Dedifferentiated amniotic fluid mesenchymal stem cell (primary cell): Measurements from ENCODE around the gene GNAO1.

Experiments
- DNase-seq: peaks from one replicate; pipeline ENCODE4 v3.0.0-alpha.2; 2016; ENCODE audit errors: extremely low spot score

Gene GNAO1

DNA sequence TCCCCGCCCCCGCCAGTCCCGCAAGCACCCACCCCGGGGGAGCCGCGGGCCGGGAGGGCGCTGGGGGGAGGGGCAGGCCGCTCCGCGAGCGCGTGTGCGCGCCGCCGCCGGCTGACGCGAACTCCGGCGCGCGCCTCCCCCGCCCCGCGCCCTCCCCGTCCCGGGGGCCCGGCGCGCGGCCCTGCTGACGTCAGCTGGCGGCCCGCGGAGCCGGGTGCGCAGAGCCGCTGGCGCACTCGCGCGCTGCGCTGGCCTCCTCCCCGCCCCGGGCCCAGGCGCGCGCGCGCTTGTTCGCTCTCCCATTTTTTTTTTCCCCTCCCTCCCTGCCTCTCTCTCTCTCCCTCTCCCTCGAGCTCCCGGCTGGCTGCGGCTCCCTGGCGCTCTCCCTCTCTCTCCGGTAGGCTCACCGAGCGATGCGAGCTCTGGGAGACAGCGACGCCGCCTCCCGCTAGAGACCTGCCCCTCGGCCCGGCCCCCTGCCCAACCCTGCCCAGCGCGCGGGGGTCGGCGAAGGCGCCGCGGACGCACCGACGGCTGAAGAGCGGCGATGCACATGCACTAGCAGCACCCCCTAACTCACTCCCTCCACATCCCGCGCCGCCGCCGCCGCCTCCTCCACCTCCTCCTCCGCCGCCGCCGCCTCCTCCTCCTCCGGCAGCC lies at the start of gene GNAO1:
GNAO1 (plus strand) TSS at position 334 of the 660 bp plus-strand sequence. CDS start 747 bp downstream, outside the sequence.
- no peak for DNase-seq

DNA sequence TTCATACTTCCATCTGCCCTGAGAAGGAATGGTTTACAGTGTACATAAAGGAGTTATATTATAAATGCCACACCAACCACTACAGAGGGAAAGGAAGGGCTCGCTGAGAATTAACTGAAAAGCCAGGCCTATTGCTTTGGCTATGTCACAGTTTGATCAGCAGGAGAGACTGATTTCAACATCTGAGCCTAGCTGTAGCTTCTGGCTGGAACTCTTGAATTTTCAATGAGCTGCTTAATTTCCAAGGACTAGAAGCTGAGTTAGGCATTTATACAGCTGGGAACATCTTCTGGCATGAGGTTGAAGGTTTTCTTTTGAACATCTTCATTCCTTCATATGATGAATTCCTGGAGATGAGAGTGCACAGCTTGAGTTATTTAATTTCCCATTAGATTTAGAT lies 47.6 kb upstream of the GNAO1 start:
- no peak for DNase-seq

DNA sequence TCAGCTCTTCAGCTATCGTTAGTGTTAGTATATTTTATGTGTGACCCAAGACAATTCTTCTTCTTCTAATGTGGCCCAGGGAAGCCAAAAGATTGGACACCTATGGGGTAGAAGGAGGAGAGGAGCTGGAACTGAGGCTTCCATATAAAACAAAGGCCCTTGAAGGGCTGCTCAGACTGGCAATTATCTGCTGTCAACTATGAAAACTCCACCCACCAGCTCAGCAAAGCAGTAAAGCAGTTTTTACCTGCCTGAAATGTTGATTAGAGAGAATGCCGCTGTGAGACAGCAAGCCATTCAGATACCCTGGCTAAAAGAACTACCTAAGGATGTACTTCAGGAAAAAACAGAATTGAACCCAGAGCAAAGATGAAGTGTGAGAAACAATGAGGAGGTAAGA lies 45.9 kb upstream of the GNAO1 start:
- no peak for DNase-seq

DNA sequence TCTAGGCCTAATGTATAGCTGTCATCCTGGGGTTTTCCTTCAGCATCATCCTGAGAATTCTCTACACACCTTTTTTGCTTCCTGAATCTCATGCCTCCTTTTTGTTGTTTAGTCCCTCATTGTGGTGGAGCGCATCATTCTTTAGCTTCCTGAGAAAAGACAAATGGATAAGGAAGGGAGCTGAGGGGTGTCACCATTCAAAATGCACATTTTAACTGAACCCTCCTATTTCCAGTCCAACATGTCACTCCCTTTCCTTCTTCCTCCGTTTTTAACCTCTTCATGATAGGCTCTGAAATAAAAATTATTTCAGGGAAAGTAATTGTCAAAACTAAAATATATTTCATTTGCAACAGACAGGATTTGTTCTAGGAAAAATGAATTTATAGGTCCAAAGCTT lies 39.7 kb upstream of the GNAO1 start:
- no peak for DNase-seq

DNA sequence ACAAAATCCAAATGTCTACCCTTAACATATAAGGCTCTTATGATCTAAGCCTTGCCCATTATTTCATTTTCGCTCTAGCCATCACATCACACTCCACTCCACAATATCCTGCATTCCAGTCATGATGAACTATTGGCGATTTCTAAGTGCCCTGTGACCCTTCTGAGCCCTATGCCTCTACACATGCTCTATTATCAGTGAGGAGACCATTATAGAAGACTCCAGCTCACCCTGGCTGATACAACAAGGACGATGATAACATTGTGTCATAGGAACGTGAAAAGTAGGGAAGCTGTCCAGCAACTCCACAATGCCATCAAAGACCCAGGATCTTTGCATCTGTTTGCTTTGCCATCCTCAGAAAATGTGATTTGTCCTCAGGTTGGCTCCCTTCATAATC lies 29.6 kb upstream of the GNAO1 start:
- DNase-seq: no peak

DNA sequence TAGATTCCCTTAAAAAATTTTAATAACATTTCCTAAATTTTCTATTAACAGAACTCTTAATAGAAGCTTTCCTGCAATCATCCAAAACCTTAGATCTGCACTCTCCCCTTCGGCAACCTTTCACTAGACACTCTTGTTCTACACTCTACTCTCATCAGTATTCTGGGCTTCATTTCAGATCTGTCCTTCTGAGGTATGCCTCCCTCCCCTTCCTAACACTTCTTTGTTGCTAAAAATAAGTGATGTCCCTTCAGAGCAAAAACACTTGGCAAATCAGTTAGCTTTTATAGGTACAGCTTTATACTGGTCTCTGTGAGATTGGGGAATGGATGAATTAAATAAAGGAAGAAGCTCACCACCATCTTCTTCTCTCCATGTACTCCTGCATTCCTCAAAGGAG lies 28.2 kb upstream of the GNAO1 start:
- DNase-seq: no peak

DNA sequence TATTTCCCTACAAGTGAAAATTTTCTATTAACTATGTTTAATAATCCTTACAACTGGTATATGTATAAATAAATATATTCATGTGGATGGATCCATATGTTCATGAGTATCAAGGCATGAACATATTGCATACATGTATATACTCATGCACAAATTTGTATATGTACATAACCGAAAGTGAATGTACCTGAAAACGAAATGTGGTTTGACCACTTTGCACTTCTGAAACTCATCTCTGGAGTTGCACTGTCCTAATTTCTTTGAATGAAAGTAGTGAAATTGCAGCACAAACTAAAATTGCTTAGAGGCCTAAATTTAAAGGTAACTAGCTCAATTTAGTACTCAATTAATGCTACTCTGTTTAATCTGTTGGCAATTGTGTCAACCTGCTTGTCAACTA lies 27.4 kb upstream of the GNAO1 start:
- no peak for DNase-seq

DNA sequence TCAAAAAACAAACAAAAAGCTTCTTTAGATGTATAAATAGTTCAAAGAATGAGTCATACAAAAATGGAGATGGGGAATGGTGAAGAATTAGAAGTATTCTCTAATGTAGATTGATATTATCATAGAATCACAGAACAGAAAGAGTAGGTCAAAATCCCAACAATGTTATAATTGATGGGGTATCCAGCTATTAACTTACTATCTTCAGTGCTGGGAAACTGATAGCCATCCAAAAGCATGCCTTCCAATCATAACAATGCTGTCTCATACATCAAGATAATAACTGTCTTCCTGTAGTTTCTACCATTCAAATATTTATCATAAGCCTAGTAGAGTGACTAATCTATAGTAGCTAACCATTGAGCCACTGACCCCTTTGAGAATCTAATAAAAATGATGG lies 26.7 kb upstream of the GNAO1 start:
- no peak for DNase-seq

DNA sequence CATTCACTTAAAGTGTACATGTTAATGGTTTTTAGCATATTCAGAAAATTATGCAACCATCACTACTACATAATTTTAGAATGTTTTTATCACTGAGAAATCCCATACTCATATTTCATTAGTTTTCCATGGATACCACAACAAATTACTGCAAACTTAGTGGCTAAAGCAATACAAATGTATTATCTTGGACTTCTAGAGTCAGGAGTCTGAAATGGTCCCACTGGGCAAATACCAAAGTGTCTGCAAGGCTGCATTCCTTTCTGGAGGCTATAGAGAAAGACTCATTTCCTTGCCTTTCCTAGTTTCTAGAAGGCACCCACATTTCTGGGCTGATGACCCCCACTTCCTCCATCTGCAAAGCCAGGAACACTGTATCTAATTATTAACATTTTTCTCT lies 16.9 kb upstream of the GNAO1 start:
- DNase-seq: no peak

DNA sequence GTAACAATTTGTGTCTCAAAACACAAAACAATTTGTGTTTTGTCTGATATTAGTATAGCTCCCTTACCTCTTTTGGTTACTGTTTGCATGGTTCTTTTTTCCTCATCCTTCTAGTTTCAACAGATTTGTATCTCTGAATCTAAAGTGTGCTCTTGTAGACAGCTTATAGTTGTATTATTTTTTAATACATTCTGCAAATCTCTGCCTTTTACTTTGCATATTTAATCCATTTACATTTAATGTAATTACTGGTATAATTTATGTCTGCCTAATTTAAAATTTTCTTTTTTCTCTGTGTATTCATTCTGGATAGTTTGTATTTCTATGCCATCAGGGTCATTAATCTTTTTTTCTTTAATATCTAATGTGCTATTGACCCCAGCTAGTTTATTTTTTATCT lies 9.9 kb upstream of the GNAO1 start:
- no peak for DNase-seq

DNA sequence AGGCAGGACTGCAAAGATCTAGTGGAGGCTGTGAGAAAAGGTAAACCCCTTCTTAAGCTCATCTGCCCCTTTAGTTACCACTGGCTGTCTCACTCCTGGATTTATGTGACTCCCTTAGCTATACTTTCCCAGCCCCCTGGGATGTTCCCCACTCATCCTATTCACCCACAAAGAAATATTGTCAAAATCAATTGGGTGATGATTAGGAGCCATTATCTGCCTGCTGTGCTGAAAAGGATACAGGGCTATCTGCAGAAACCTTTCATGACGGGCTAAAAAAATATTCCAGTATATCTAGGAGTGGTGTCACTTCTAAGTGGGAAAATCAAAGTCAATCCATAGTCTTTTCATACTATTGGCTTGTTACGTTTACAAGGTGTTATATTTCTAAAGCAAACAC lies 8.0 kb upstream of the GNAO1 start:
- DNase-seq: no peak

DNA sequence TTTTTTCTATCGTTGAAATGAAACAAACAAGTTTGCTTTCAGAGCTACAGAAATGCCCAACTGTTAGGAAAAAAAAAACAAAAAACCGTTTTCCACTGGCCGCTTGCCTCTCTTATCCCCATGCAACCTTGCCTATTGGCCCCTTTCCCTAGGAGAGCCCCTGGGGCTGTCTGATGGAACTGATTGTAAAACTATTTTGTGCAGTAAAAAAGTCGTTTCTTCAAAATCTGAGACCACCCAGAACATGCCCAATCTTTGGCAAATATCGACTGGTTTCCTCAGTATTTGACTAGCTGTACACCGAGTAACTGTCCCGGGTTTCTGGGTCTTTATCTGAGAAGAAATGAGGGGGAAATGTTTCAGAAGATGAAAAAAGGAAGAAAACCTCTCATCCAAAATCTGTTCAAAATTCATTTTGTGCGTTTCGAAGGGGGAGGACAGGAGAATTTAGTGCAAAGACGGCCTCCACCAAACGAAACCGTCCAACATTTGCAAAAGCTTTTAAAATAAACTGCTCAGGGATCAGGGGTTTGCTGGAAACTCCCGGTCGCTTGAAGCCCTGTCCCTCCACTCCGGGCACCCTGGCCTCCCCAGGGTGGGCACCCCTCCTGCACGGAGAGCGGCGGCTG lies 1.1 kb upstream of the GNAO1 start:
- DNase-seq: no peak

DNA sequence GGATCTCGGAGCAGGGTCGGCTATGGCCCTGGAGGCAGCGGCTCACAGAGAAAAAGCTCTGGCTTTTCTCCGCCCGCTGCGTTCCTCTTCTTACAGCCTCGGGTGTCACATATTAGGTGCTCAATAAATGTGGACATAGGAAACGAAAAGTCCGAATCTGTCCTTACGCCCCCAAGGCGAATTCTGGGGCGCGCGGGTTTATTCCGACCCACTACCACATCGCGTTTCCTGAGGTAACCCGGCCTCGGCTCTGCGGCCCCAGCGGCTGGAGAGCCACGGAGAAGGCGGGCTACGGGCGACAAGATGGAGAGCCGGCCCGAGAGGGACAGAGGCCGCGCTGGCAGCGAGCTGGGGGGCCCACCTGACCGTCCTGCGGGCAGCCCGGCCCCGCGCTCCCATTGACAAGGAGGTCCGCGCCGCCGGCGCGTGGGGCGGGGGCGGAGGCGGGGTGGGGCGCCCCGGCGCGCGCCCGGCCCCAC lies 573 bp upstream of the GNAO1 start:
- no peak for DNase-seq

DNA sequence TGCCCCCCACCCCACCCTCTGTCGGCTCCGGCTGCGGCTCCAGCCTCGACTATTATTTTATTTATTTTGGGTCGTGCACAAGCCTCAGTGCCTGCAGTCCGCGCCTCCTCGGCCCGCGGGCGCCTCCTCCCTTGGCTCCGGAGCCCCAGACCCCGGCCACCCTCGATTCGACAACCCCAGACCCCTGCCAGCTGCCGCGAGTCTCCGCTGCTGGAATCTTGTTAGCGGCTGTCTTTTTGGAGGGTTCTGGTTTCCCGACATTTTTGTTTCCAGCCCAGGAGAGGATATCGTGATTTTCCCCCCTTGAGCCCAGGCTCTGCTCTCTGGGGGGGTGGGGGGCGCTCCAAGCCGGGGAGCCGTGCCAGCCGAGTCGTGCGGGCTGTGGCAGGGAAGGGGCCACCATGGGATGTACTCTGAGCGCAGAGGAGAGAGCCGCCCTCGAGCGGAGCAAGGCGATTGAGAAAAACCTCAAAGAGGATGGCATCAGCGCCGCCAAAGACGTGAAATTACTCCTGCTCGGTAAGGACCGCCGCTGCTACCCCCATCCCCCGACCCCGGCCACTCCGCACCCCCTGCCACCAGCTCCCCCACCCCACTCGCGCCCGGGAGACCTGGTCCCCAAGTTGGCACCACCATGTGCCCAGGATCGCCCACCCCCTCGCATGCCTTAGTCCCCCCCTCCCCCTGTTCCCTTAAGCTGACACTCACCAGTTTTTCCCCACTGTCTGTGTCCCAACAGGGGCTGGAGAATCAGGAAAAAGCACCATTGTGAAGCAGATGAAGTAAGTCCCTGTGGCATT lies 746 bp downstream of the GNAO1 start:
- DNase-seq: no peak

DNA sequence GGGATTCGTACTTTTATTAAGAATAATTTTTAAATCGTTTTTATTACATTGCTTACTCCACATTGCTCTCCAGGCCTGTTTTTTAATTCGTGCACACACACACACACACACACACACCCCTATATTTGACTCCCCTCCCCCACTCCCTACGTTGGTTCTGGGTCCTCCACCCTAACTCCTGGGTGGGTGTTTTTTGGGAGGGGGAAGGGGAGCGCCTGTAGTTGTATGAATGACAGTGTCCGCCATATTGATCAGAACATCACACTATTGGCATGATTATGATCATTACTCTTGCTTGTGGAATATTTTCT lies 1.3 kb downstream of the GNAO1 start:
- no peak for DNase-seq

DNA sequence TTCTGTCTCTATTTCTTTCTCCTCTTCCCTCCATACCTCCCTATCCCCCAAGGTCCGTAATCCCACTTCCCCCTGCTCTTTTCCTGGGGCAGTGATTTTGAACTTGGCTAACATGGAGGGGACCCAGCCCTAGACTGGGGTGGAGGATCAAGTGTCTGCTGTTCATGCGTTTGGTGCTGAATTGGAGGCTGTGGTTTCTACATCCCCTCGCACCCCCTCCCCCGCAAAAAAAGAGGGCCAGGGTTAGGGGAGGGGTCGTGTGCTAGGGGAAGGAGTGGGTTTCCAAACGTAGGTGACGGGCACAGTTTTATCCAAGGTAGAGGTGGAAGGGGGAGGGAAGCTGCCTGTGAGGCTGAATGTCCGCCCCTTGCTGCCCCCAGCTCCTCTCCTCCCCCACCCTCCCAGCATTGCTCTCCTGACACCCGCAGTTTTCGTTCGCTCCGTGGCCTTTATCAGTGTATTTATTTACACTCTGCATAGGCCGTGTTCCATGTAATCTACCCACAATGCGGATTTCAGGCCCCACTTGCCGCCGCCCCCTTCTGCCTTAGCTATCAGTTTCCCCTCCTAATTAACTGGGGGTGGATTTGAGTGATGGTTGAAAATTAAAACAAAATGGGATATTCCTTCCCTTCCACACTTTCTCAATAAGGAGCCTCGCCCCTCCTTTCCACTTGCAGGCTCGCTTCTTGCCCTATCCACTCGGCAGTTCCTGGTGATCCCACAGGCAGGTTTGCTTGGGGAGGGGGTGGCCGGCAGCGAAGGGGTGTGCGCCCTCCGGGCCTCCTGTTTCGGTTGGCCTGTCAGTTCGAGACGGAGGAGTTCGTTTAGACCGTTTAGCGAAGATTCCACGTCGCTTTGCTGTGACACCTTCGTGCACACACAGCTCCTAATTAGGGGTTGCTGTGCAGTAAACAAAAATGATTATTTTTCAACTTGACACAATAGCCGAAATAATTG lies 2.0 kb downstream of the GNAO1 start:
- DNase-seq: no peak

DNA sequence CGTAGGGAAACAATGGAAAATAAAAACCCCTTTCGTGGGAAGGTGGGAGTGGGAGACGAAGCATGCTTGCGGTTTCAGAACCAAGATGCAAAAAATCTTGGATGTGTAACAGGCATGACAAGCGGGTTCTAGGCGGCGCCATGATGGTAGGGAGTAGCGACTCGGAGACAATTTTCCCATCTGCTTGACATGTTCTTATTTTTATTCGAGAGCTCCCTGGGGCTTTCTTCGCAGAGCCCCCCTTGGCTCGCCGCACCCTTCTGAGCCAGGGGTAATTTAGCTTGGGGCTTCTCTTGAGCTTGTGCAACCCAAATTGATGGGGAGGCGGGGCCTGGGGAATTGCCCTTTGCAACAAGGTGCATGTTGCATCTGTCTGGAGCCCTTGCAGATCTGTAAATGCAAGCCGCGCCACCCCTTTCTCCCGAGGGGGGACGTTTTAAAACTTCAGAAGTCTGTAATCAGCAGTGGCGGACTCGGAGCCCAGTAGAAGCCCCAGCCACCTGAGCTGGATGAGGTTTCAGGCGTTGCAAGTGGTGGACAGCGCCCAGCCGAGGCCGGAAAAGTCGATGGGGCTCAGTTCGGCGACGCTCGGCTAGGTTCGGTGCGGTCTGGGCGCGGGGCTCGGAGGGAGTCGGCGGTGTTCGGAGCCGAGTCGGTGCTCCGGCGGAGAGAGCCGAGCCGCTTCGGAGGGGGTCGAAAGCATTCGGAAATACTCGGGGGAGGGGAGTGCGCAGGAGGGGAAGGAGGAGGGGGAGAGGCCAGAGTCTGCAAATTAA lies 2.9 kb downstream of the GNAO1 start:
- DNase-seq: peak; percentile 57

DNA sequence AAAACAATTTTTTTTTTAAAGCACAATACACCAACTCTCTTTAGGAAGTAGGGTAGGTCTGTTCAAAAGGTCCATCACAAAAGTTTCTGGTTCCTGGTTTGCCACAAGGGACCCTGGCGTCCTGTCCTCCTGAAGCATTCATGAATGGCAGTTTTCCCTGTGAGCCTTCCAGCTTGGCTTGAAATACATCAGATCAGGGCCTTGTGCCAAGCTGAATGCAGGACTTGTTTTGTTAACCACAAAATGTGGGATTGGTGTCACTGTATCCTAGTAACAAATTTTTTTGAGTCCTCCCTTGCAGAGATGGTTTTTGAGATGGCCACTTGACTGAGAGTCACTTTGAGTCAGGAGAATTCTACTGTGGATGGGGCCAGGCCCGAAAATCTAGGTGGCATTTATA lies 3.9 kb downstream of the GNAO1 start:
- no peak for DNase-seq

DNA sequence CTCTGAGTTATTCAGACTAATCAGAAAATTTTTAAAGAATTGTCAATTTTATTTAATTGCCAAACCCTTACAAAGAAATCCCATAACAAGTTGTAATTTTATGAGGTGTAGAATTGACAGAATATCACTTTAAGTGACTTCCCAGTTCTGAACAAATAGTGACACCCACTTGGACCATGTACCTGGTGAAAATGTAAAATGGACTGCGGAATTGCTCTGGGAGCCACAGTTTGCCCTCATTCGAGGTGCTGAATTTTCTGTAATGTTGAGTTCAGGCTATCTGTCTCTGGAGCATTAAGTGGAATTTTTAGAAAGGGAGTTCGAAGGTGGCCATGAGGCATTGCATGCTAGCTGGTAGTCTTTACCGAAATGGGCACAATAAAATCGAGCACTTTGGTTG lies 5.1 kb downstream of the GNAO1 start:
- DNase-seq: no peak

DNA sequence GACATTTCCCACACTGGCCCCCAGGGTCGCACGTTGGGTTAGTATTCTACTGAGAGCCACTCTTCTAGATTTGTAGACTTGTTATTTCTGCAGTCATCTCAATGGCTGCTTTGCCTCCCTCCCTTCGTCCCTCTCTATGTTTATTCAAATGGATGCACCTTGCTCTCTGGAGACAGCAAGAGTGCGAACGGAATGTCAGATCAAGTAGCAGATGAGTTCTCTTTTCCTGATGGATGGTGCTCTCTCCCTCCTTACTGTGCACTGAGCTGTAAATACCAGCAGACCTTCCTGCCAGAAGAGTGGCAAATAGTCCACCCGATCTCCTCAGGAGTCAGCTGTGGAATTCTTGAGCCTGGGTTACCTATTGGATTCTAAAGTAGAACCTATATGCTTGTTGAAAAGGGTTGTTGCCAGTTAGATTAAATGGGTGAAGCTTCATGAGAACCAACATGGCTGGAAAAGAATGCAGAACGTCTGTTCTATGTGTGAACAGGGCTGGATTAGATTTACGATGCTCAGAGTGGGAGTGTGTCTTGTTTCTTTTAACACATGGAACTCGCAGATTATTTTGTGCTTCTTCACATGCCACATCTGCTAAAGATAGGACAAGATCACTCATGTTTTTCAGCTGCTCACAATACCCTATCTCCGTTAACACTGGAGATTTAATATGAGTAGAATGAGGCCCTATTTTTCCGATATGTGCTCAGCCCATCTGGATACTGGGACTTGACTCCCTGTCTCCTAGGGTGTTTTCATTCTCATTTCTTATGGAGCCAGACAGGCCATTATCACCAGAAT lies 6.1 kb downstream of the GNAO1 start:
- no peak for DNase-seq
